K562 (cell line): Measurements from ENCODE around the gene GABRB3. TPM values are rescaled to one million over a fixed set of nuclear protein-coding genes. Genes with fewer than 3 reads are reported as not detected.

ENCODE experiments used
- ATAC-seq: fragments of 200-7000 bp; cut with Tn5 transposase; 3 replicates; pipeline ENCODE4 v1.9.1; 2020; ENCODE audit warnings: moderate library complexity
- BruUV-seq: library from RNA; stranded (reverse); fragments of 400-500 nt; replicated peaks from 2 replicates; lab custom pipeline; 2021; lab: Mats Ljungman, UMichigan
- CTCF ChIA-PET: fragments of 300-600 bp; formaldehyde crosslinking; extraction: SDS; loops from one replicate; lab custom pipeline; 2021; ENCODE audit warnings: low intra/inter-chr PET ratio; lab: Yijun Ruan, JAX
- POLR2A ChIA-PET: fragments of 300-600, 350-650 bp; sonication (Branson Sonifier 250); formaldehyde crosslinking; extraction: SDS; loops from one replicate; lab custom pipeline; 2021; ENCODE audit warnings: antibody characterized with exemption, inconsistent platforms; lab: Yijun Ruan, JAX
- DNase-seq, 4 experiments: peaks; one replicate each; pipeline versions ENCODE4 v3.0.0 to v3.0.0-alpha.2; 2011 to 2018; ENCODE audit warnings: low spot score in 3 of 4, mixed read lengths in 3 of 4; ENCODE audit errors: extremely low read depth in 1 of 4
- FAIRE-seq: peaks from 2 replicates; lab custom pipeline; 2011; peaks lifted over from hg19 to GRCh38; lab: Jason Lieb, UNC
- H2AFZ ChIP-seq: 2 replicates; pipeline ENCODE4 v1.6.0; 2011; ENCODE audit warnings: low read depth, low read length, control low read depth, inconsistent platforms
- H3K27ac ChIP-seq: fragments of 200-600 bp; 3 replicates; pipeline ENCODE4 v1.8.0; 2011; ENCODE audit warnings: low read depth, mild to moderate bottlenecking, control low read depth, inconsistent platforms, low read length, moderate library complexity, mixed read lengths; ENCODE audit errors: extremely low read depth
- H3K27me3 ChIP-seq, 2 experiments: fragments of 300-600 bp in 1 of 2; 2 replicates in 1 of 2; 3 replicates in 1 of 2; pipeline versions ENCODE4 v1.6.0 to v1.8.0; 2011; ENCODE audit warnings: inconsistent platforms in 2 of 2, low read length in 2 of 2, mild to moderate bottlenecking in 1 of 2, mixed read lengths in 1 of 2, moderate library complexity in 1 of 2; ENCODE audit not compliant: control insufficient read depth in 2 of 2, insufficient read depth in 2 of 2
- H3K36me3 ChIP-seq: fragments of 300-600 bp; 3 replicates; pipeline ENCODE4 v1.8.0; 2011; ENCODE audit warnings: mild to moderate bottlenecking, low read length, inconsistent platforms; ENCODE audit not compliant: control insufficient read depth, insufficient read depth
- H3K4me1 ChIP-seq, 2 experiments: fragments of 200-600 bp in 1 of 2; replicated peaks in 1 of 2; 2 replicates in 1 of 2; 3 replicates in 1 of 2; pipeline versions ENCODE4 v1.5.1 to v1.8.0; 2011; ENCODE audit warnings: inconsistent platforms in 2 of 2, low read length in 2 of 2, mild to moderate bottlenecking in 1 of 2, mixed read lengths in 1 of 2, moderate library complexity in 1 of 2; ENCODE audit not compliant: control insufficient read depth in 2 of 2, insufficient read depth in 2 of 2
- H3K4me2 ChIP-seq: 2 replicates; pipeline ENCODE4 v1.6.1; 2011; ENCODE audit warnings: low read length, control low read depth, inconsistent platforms, mixed read lengths; ENCODE audit not compliant: insufficient read depth
- H3K4me3 ChIP-seq: fragments of 200-600 bp; sonication (generic), shearing (Covaris generic); 2 replicates; pipeline ENCODE4 v1.5.1; 2016; ENCODE audit warnings: control low read depth, inconsistent platforms
- H3K79me2 ChIP-seq: fragments of 200-600 bp; 3 replicates; pipeline ENCODE4 v1.8.0; 2011; ENCODE audit warnings: low read length, inconsistent platforms; ENCODE audit not compliant: control insufficient read depth, insufficient read depth
- H3K9ac ChIP-seq, 2 experiments: 2 replicates each; pipeline versions ENCODE4 v1.6.0 to v1.6.1; 2011; ENCODE audit warnings: low read depth in 2 of 2, low read length in 2 of 2, control low read depth in 1 of 2, inconsistent platforms in 1 of 2, mild to moderate bottlenecking in 1 of 2, mixed read lengths in 1 of 2; ENCODE audit not compliant: insufficient read depth in 1 of 2
- H3K9me1 ChIP-seq: one replicate; pipeline ENCODE4 v1.6.0; 2011; ENCODE audit warnings: inconsistent platforms, mild to moderate bottlenecking, low read length, moderate library complexity; ENCODE audit not compliant: control insufficient read depth, insufficient read depth
- H3K9me3 ChIP-seq: replicated peaks from 2 replicates; pipeline ENCODE4 v1.5.1; 2011; ENCODE audit warnings: low read depth, low read length, inconsistent platforms; ENCODE audit not compliant: control insufficient read depth, insufficient read depth
- H4K20me1 ChIP-seq: replicated peaks from 2 replicates; pipeline ENCODE4 v1.6.1; 2011; ENCODE audit warnings: low read length, inconsistent platforms, mixed read lengths; ENCODE audit not compliant: control insufficient read depth, insufficient read depth
- BMI1 ChIP-seq: fragments of 150-350 bp; IDR thresholded peaks from 2 replicates; pipeline ENCODE4 v1.6.1; 2014; ENCODE audit warnings: low read length
- DLX4 ChIP-seq: fragments of 250-450 bp; sonication (Bioruptor Pico); IDR thresholded peaks from 2 replicates; pipeline ENCODE4 v1.6.1; 2021; ENCODE audit warnings: mild to moderate bottlenecking
- FOSL1 ChIP-seq: fragments of 200-800 bp; sonication (Bioruptor generic); conservative IDR thresholded peaks from 2 replicates; pipeline ENCODE4 v1.6.1; 2016; ENCODE audit warnings: missing genetic modification characterization, missing compliant biosample characterization
- L3MBTL2 ChIP-seq: fragments of 450-650 bp; IDR thresholded peaks from 2 replicates; pipeline ENCODE4 v1.6.1; 2016; ENCODE audit warnings: mild to moderate bottlenecking, moderate library complexity
- MAX ChIP-seq: sonication (generic); formaldehyde crosslinking; IDR thresholded peaks from 2 replicates; pipeline ENCODE4 v1.9.0; 2022; ENCODE audit warnings: mild to moderate bottlenecking, missing genetic modification reagents
- MCM5 ChIP-seq: fragments of 450-650 bp; IDR thresholded peaks from 2 replicates; pipeline ENCODE4 v1.6.1; 2016; ENCODE audit warnings: low read depth
- PCBP2 ChIP-seq: fragments of 200-400 bp; formaldehyde crosslinking; IDR thresholded peaks from 2 replicates; pipeline ENCODE4 v1.6.1; 2018; ENCODE audit warnings: low read length, low read depth, mild to moderate bottlenecking, moderate library complexity; ENCODE audit not compliant: poor library complexity, severe bottlenecking
- SMAD1 ChIP-seq: fragments of 150-350 bp; IDR thresholded peaks from 2 replicates; pipeline ENCODE4 v1.6.1; 2014; ENCODE audit warnings: low read length, low read depth; ENCODE audit not compliant: partially characterized antibody
- TAF9B ChIP-seq: fragments of 450-650 bp; IDR thresholded peaks from 2 replicates; pipeline ENCODE4 v1.6.1; 2018; ENCODE audit warnings: mild to moderate bottlenecking; ENCODE audit not compliant: partially characterized antibody
- TEAD1 ChIP-seq, 2 experiments: fragments of 450-650 bp in 1 of 2; sonication (generic) in 1 of 2; formaldehyde crosslinking; IDR thresholded peaks; 2 replicates each; pipeline versions ENCODE4 v1.4.0 to v1.8.0; 2020 to 2022; ENCODE audit warnings: mild to moderate bottlenecking in 2 of 2, missing genetic modification reagents in 1 of 2
- TSC22D4 ChIP-seq: fragments of 450-650 bp; IDR thresholded peaks from 2 replicates; pipeline ENCODE4 v1.6.1; 2016; ENCODE audit warnings: missing genetic modification characterization, missing biosample characterization, control low read depth
- ZNF174 ChIP-seq: fragments of 250-450 bp; sonication (Bioruptor Pico); IDR thresholded peaks from 2 replicates; pipeline ENCODE4 v1.4.0; 2020; ENCODE audit warnings: mild to moderate bottlenecking
- WGBS: fragments of 100-300 bp; shearing (Covaris generic); methylation state at CpG from one replicate; pipeline ENCODE4 v1.1.6; 2016; ENCODE audit warnings: low coverage, mixed read lengths; ENCODE audit not compliant: insufficient coverage; ENCODE audit errors: missing lambda C conversion rate; 5-methylcytosine and 5-hydroxymethylcytosine counted together
- in situ Hi-C: fragments of 300-500 bp; cut with MboI; formaldehyde crosslinking; loops from 4 replicates; pipeline ENCODE4 v1.15.0; 2018; ENCODE audit warnings: inconsistent platforms, mixed read lengths
- intact Hi-C: fragments of 100-400 bp; cut with micrococcal nuclease; formaldehyde crosslinking; loops from 2 replicates; pipeline ENCODE4 v1.14.2; 2022
- polyA plus RNA-seq, 8 experiments: library from polyadenylated mRNA; depleted of rRNA in 4 of 8; stranded (reverse) in 5 of 8; unstranded in 3 of 8; fragments of >200 nt; fragmentation: Nextera tagmentation in 2 of 8; fragmentation: Illumina TruSeq in 1 of 8; extraction: Ambion mirVana in 2 of 8; extraction: Trizol in 1 of 8; gene quantifications; 2 replicates each; pipeline versions ENCODE4 v1.2.1 to v1.2.3, GENCODE V29; 2011 to 2014; ENCODE audit warnings: inconsistent platforms in 1 of 8, missing spikeins in 1 of 8
- total RNA-seq, 7 experiments: library from RNA; depleted of rRNA in 6 of 7; stranded (reverse); fragments of >200 nt in 6 of 7; fragmentation: Illumina TruSeq in 2 of 7; extraction: Trizol in 2 of 7; gene quantifications; 2 replicates each; pipeline versions ENCODE4 v1.2.1 to v1.2.3, GENCODE V29; 2011 to 2021; ENCODE audit warnings: low replicate concordance in 1 of 7
- TF ChIP-seq, protein P1 (sequence below): sonication (generic); formaldehyde crosslinking; IDR thresholded peaks from 2 replicates; pipeline ENCODE4 v1.9.0; 2022; ENCODE audit warnings: mild to moderate bottlenecking, missing genetic modification reagents
- TF ChIP-seq, protein P2 (sequence below): sonication (generic); formaldehyde crosslinking; IDR thresholded peaks from 2 replicates; pipeline ENCODE4 v1.8.0; 2022; ENCODE audit warnings: missing genetic modification reagents, mild to moderate bottlenecking, borderline replicate concordance

The GABRB3 gene
- total and polyA plus RNA-seq, 9 of the 15 experiments (the other 6 are each of a cell fraction or from before 2014, with no cell fraction given) = 0.09 to 1.4 (median 0.49) TPM

- FAIRE-seq = no peak
- WGBS = 0% methylated on average over 5 of the region's 5 CpGs
Observed at GRCh38 chr15:26572602-26573350, 200.1 kb downstream of the GABRB3 start.

More at GRCh38 chr15:26572602-26573350, 200.1 kb downstream of the GABRB3 start:
- ATAC-seq (no peak), DNase-seq (no peak)
- in situ Hi-C loops = no loop called here
- no peaks in the 10 kb centered on the region for H3K79me2 ChIP-seq
- no TSS peak for BruUV-seq
- H3K4me2 ChIP-seq = no peak overlapping the region
- TF ChIP-seq MAX (CRISPR knock-in tag) (no peak), ZNF174 (CRISPR knock-in tag) (no peak), TAF9B (no peak), MCM5 (no peak), SMAD1 (no peak), BMI1 (no peak), DLX4 (CRISPR knock-in tag) (no peak), L3MBTL2 (no peak), FOSL1 (tag) (no peak), TSC22D4 (tag) (no peak), PCBP2 (no peak), TEAD1 (CRISPR knock-in tag; IDR thresholded peaks at IDR 0.05) (no peak)
- TF ChIP-seq, protein P1, sequence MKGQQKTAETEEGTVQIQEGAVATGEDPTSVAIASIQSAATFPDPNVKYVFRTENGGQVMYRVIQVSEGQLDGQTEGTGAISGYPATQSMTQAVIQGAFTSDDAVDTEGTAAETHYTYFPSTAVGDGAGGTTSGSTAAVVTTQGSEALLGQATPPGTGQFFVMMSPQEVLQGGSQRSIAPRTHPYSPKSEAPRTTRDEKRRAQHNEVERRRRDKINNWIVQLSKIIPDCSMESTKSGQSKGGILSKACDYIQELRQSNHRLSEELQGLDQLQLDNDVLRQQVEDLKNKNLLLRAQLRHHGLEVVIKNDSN (CRISPR knock-in tag) = no peak
- TF ChIP-seq, protein P2, sequence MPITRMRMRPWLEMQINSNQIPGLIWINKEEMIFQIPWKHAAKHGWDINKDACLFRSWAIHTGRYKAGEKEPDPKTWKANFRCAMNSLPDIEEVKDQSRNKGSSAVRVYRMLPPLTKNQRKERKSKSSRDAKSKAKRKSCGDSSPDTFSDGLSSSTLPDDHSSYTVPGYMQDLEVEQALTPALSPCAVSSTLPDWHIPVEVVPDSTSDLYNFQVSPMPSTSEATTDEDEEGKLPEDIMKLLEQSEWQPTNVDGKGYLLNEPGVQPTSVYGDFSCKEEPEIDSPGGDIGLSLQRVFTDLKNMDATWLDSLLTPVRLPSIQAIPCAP (CRISPR knock-in tag) = no peak
- H3K27me3 ChIP-seq = no peaks in the 10 kb centered on the region
- no peak overlapping the region for H3K27ac ChIP-seq
- H2AFZ ChIP-seq = no peak overlapping the region
- no peaks in the 10 kb centered on the region for H4K20me1 ChIP-seq
- ChIA-PET POLR2A (no interaction called here), CTCF (no interaction called here)
- no peaks in the 10 kb centered on the region for H3K9me3 ChIP-seq
- no peaks in the 10 kb centered on the region for H3K9me1 ChIP-seq
- no peaks in the 10 kb centered on the region for H3K4me1 ChIP-seq
- intact Hi-C loops = no loop called here
- H3K4me3 ChIP-seq = no peak overlapping the region
- no peaks in the 10 kb centered on the region for H3K36me3 ChIP-seq
- H3K9ac ChIP-seq = no peak overlapping the region
